Measurements from ENCODE around the gene TFIP11. TPM values are rescaled to one million over a fixed set of nuclear protein-coding genes. Genes with fewer than 3 reads are reported as not detected.
A peak's percentile ranks its signal among the peaks of the same experiment; 100 is the strongest.

TFIP11 gene
- total and polyA plus RNA-seq, 7 experiments from 2014 or later: 25.8 to 107 (median 67.9) TPM

- ATAC-seq: no peak
- Mint-ChIP-seq H3K27ac (no peak overlapping the region), H3K9me3 (peaks cover 0 to 5% (median 0%) of the 10 kb centered on the region in 11 donors), H3K36me3 (peaks cover 0 to 16% (median 7%) of the 10 kb centered on the region in 5 donors), H3K4me3 (no peak overlapping the region), H3K27me3 (no peaks in the 10 kb centered on the region), H3K4me1 (peaks cover 8 to 51% (median 15%) of the 10 kb centered on the region in 7 donors)
- ChIA-PET POLR2A (no interaction called here), CTCF (no interaction called here)
- Histone ChIP-seq H3K4me3 (ENCODE audit: low read length) (no peak overlapping the region), H3K27me3 (ENCODE audit: control insufficient read depth in 2 of 2, insufficient read depth in 2 of 2, low read length in 2 of 2) (no peaks in the 10 kb centered on the region), H3K4me1 (ENCODE audit: control insufficient read depth in 2 of 2, insufficient read depth in 2 of 2, low read length in 2 of 2) (peaks cover 0 to 9% of the 10 kb centered on the region in 2 donors), H3K9me3 (ENCODE audit: control insufficient read depth in 2 of 3, low read length in 3 of 3) (no peaks in the 10 kb centered on the region), H3K27ac (ENCODE audit: low read depth, low read length) (no peak overlapping the region), H3K36me3 (ENCODE audit: control insufficient read depth in 2 of 3, insufficient read depth in 3 of 3, low read length in 3 of 3) (no peaks in the 10 kb centered on the region)
- no peak for DNase-seq
- intact Hi-C loops (cut with micrococcal nuclease): no loop called here
These were observed 36.7 kb upstream of the TFIP11 start for GRCh38 chr22:26548984-26549383.

- Histone ChIP-seq H3K4me3 (ENCODE audit: low read length) (no peak overlapping the region), H3K9me3 (ENCODE audit: control insufficient read depth in 2 of 3, low read length in 3 of 3) (no peaks in the 10 kb centered on the region), H3K4me1 (ENCODE audit: control insufficient read depth in 2 of 2, insufficient read depth in 2 of 2, low read length in 2 of 2) (peaks cover 0 to 9% of the 10 kb centered on the region in 2 donors), H3K27ac (ENCODE audit: low read depth, low read length) (no peak overlapping the region), H3K27me3 (ENCODE audit: control insufficient read depth in 2 of 2, insufficient read depth in 2 of 2, low read length in 2 of 2) (no peaks in the 10 kb centered on the region), H3K36me3 (ENCODE audit: control insufficient read depth in 2 of 3, insufficient read depth in 3 of 3, low read length in 3 of 3) (no peaks in the 10 kb centered on the region)
- peak overlapping the region in 1 of 9 donors; percentile 42 for H3K27ac Mint-ChIP-seq
- peaks cover 0 to 16% (median 4%) of the 10 kb centered on the region in 5 donors for H3K36me3 Mint-ChIP-seq
- peaks cover 4 to 49% (median 9%) of the 10 kb centered on the region in 7 donors for H3K4me1 Mint-ChIP-seq
- no peak for ATAC-seq
- ChIA-PET CTCF (no interaction called here), POLR2A (no interaction called here)
- intact Hi-C loops (cut with micrococcal nuclease): no loop called here
- no peak for DNase-seq
- H3K4me3 Mint-ChIP-seq: no peak overlapping the region
- peaks cover 0 to 5% (median 0%) of the 10 kb centered on the region in 11 donors for H3K9me3 Mint-ChIP-seq
- H3K27me3 Mint-ChIP-seq: no peaks in the 10 kb centered on the region
These were observed 36.0 kb upstream of the TFIP11 start for GRCh38 chr22:26548303-26548702.

- H3K4me1 ChIP-seq (ENCODE audit: control insufficient read depth in 2 of 2, insufficient read depth in 2 of 2, low read length in 2 of 2): peaks cover 0 to 12% of the 10 kb centered on the region in 2 donors
- POLR2A ChIA-PET: no interaction called here
- intact Hi-C loops (cut with micrococcal nuclease): no loop called here
- Mint-ChIP-seq H3K27ac (peak overlapping the region in 1 of 9 donors; percentile 42), H3K4me1 (peaks cover 4 to 52% (median 9%) of the 10 kb centered on the region in 7 donors), H3K36me3 (peaks cover 0 to 16% (median 4%) of the 10 kb centered on the region in 5 donors), H3K27me3 (no peaks in the 10 kb centered on the region), H3K9me3 (peaks cover 0 to 5% (median 0%) of the 10 kb centered on the region in 11 donors), H3K4me3 (no peak overlapping the region)
- no peak overlapping the region for H3K4me3 ChIP-seq (ENCODE audit: low read length)
- H3K27ac ChIP-seq (ENCODE audit: low read depth, low read length): no peak overlapping the region
- no peaks in the 10 kb centered on the region for H3K36me3 ChIP-seq (ENCODE audit: control insufficient read depth in 2 of 3, insufficient read depth in 3 of 3, low read length in 3 of 3)
- CTCF ChIA-PET: no interaction called here
- no peaks in the 10 kb centered on the region for H3K9me3 ChIP-seq (ENCODE audit: control insufficient read depth in 2 of 3, low read length in 3 of 3)
- H3K27me3 ChIP-seq (ENCODE audit: control insufficient read depth in 2 of 2, insufficient read depth in 2 of 2, low read length in 2 of 2): no peaks in the 10 kb centered on the region
- ATAC-seq (no peak), DNase-seq (no peak)
These were observed 35.6 kb upstream of the TFIP11 start for GRCh38 chr22:26547837-26548236.

GRCh38 chr22:26547426-26547825, 35.2 kb upstream of the TFIP11 start:
- H3K9me3 Mint-ChIP-seq: peaks cover 0 to 5% (median 0%) of the 10 kb centered on the region in 11 donors
- ATAC-seq (peak; percentile 35), DNase-seq (peak in 1 of 9 donors; percentile 27)
- peaks cover 0 to 16% (median 4%) of the 10 kb centered on the region in 5 donors for H3K36me3 Mint-ChIP-seq
- intact Hi-C loops (cut with micrococcal nuclease): no loop called here
- H3K27me3 Mint-ChIP-seq: no peaks in the 10 kb centered on the region
- peaks cover 4 to 56% (median 12%) of the 10 kb centered on the region in 7 donors for H3K4me1 Mint-ChIP-seq
- H3K4me3 Mint-ChIP-seq: peak overlapping the region in 1 of 10 donors; percentile 59
- no peaks in the 10 kb centered on the region for H3K27me3 ChIP-seq (ENCODE audit: control insufficient read depth in 2 of 2, insufficient read depth in 2 of 2, low read length in 2 of 2)
- peak overlapping the region in 1 of 9 donors; percentile 66 for H3K27ac Mint-ChIP-seq
- H3K4me3 ChIP-seq (ENCODE audit: low read length): no peak overlapping the region
- H3K4me1 ChIP-seq (ENCODE audit: control insufficient read depth in 2 of 2, insufficient read depth in 2 of 2, low read length in 2 of 2): peaks cover 0 to 13% of the 10 kb centered on the region in 2 donors
- H3K27ac ChIP-seq (ENCODE audit: low read depth, low read length): no peak overlapping the region
- no peaks in the 10 kb centered on the region for H3K36me3 ChIP-seq (ENCODE audit: control insufficient read depth in 2 of 3, insufficient read depth in 3 of 3, low read length in 3 of 3)
- ChIA-PET POLR2A (no interaction called here), CTCF (no interaction called here)
- H3K9me3 ChIP-seq (ENCODE audit: control insufficient read depth in 2 of 3, low read length in 3 of 3): no peaks in the 10 kb centered on the region

GRCh38 chr22:26546282-26546681, 34.0 kb upstream of the TFIP11 start:
- peaks cover 0 to 5% (median 0%) of the 10 kb centered on the region in 11 donors for H3K9me3 Mint-ChIP-seq

GRCh38 chr22:26545827-26546226, 33.6 kb upstream of the TFIP11 start:
- DNase-seq (no peak), ATAC-seq (no peak)
- ChIA-PET CTCF (no interaction called here), POLR2A (no interaction called here)
- Mint-ChIP-seq H3K9me3 (peaks cover 0 to 5% (median 0%) of the 10 kb centered on the region in 11 donors), H3K27ac (peak overlapping the region in 2 of 9 donors; percentile 6 to 54), H3K4me1 (peaks cover 4 to 56% (median 14%) of the 10 kb centered on the region in 7 donors), H3K4me3 (peak overlapping the region in 1 of 10 donors; percentile 43), H3K36me3 (peaks cover 0 to 16% (median 5%) of the 10 kb centered on the region in 5 donors), H3K27me3 (no peaks in the 10 kb centered on the region)
- Histone ChIP-seq H3K4me3 (ENCODE audit: low read length) (no peak overlapping the region), H3K27me3 (ENCODE audit: control insufficient read depth in 2 of 2, insufficient read depth in 2 of 2, low read length in 2 of 2) (no peaks in the 10 kb centered on the region), H3K27ac (ENCODE audit: low read depth, low read length) (no peak overlapping the region), H3K9me3 (ENCODE audit: control insufficient read depth in 2 of 3, low read length in 3 of 3) (no peaks in the 10 kb centered on the region), H3K4me1 (ENCODE audit: control insufficient read depth in 2 of 2, insufficient read depth in 2 of 2, low read length in 2 of 2) (peaks cover 0 to 13% of the 10 kb centered on the region in 2 donors), H3K36me3 (ENCODE audit: control insufficient read depth in 2 of 3, insufficient read depth in 3 of 3, low read length in 3 of 3) (peaks cover 0 to 10% (median 0%) of the 10 kb centered on the region in 3 experiments)
- intact Hi-C loops (cut with micrococcal nuclease): no loop called here

More at GRCh38 chr22:26546282-26546681, 34.0 kb upstream of the TFIP11 start:
- no peak for DNase-seq
- POLR2A ChIA-PET: no interaction called here
- Mint-ChIP-seq H3K27me3 (no peaks in the 10 kb centered on the region), H3K27ac (peak overlapping the region in 4 of 9 donors; percentile 6 to 60 (median 53)), H3K4me3 (peak overlapping the region in 1 of 10 donors; percentile 59), H3K4me1 (peaks cover 4 to 58% (median 14%) of the 10 kb centered on the region in 7 donors), H3K36me3 (peaks cover 0 to 16% (median 4%) of the 10 kb centered on the region in 5 donors)
- Histone ChIP-seq H3K27ac (ENCODE audit: low read depth, low read length) (no peak overlapping the region), H3K36me3 (ENCODE audit: control insufficient read depth in 2 of 3, insufficient read depth in 3 of 3, low read length in 3 of 3) (peaks cover 0 to 6% (median 0%) of the 10 kb centered on the region in 3 experiments), H3K4me1 (ENCODE audit: control insufficient read depth in 2 of 2, insufficient read depth in 2 of 2, low read length in 2 of 2) (peaks cover 0 to 13% of the 10 kb centered on the region in 2 donors), H3K9me3 (ENCODE audit: control insufficient read depth in 2 of 3, low read length in 3 of 3) (no peaks in the 10 kb centered on the region), H3K27me3 (ENCODE audit: control insufficient read depth in 2 of 2, insufficient read depth in 2 of 2, low read length in 2 of 2) (no peaks in the 10 kb centered on the region), H3K4me3 (ENCODE audit: low read length) (no peak overlapping the region)
- no peak for ATAC-seq
- CTCF ChIA-PET: no interaction called here
- intact Hi-C loops (cut with micrococcal nuclease): no loop called here

- peaks cover 0 to 5% (median 0%) of the 10 kb centered on the region in 11 donors for H3K9me3 Mint-ChIP-seq
- Histone ChIP-seq H3K27ac (ENCODE audit: low read depth, low read length) (no peak overlapping the region), H3K4me1 (ENCODE audit: control insufficient read depth in 2 of 2, insufficient read depth in 2 of 2, low read length in 2 of 2) (peaks cover 0 to 13% of the 10 kb centered on the region in 2 donors), H3K36me3 (ENCODE audit: control insufficient read depth in 2 of 3, insufficient read depth in 3 of 3, low read length in 3 of 3) (peaks cover 0 to 14% (median 0%) of the 10 kb centered on the region in 3 experiments), H3K27me3 (ENCODE audit: control insufficient read depth in 2 of 2, insufficient read depth in 2 of 2, low read length in 2 of 2) (no peaks in the 10 kb centered on the region), H3K9me3 (ENCODE audit: control insufficient read depth in 2 of 3, low read length in 3 of 3) (no peaks in the 10 kb centered on the region), H3K4me3 (ENCODE audit: low read length) (no peak overlapping the region)
- H3K4me1 Mint-ChIP-seq: peaks cover 4 to 56% (median 14%) of the 10 kb centered on the region in 7 donors
- H3K36me3 Mint-ChIP-seq: peaks cover 0 to 18% (median 7%) of the 10 kb centered on the region in 5 donors
- no peaks in the 10 kb centered on the region for H3K27me3 Mint-ChIP-seq
- intact Hi-C loops (cut with micrococcal nuclease): no loop called here
- no peak for ATAC-seq
- no peak overlapping the region for H3K4me3 Mint-ChIP-seq
- POLR2A ChIA-PET: interaction anchor here (1.0 kb wide), 1 partner anchor 42 kb away, joined by 3 read pairs; no protein-coding TSS in a partner anchor
- H3K27ac Mint-ChIP-seq: peak overlapping the region in 1 of 9 donors; percentile 41
- no peak for DNase-seq
- CTCF ChIA-PET: no interaction called here
These were observed 33.1 kb upstream of the TFIP11 start for GRCh38 chr22:26545385-26545784.

Measured in naive thymus-derived CD4-positive, alpha-beta T cell (primary cell).